IPS-NIHi7 (cell line): Measurements from ENCODE around the gene BEST4.
"Not testable (repeated sequence)": the region's sequence is repeated elsewhere in the genome, so short reads cannot be mapped to it uniquely, and the experiment has no call there.

Experiments
- DNase-seq: peaks from one replicate; pipeline ENCODE4 v3.0.0; 2012; ENCODE audit warnings: mixed read lengths; ENCODE audit errors: extremely low spot score

BEST4 gene

DNA sequence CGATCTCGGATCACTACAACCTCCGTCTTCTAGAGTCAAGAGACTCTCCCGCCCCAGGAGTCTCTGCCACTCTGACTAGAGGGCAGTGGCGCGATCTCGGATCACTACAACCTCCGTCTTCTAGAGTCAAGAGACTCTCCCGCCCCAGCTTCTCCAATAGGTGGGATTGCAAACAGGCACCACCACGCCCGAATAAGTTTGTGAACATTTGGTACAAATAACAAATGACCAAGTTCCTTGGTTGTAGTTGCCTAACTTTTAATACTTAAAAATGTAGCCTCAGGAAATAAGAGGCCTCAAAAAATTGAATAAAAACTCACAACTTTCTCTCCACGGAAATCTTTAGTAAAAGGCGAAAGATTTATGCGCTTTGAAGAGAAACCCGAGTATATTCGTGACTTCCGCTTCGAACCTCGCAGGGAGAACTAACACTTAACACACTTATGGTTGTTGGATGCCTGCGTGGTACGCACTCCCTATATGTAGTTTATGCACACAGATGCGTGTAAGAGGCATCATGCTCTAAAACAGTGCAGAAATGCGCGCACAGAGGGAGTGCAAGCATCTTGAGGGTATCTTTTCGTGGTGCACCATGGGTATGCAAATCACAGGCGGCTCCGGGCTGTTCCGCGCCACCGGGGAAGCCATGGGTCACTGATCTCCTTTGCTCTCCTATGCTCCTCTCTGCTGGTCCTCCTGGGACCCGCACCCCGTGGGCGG is 31.8 kb upstream of the BEST4 start:
- DNase-seq, result peak; percentile 86

GRCh38 chr1:44819196-44819607 is 31.2 kb upstream of the BEST4 start:
- DNase-seq, result no peak

DNA sequence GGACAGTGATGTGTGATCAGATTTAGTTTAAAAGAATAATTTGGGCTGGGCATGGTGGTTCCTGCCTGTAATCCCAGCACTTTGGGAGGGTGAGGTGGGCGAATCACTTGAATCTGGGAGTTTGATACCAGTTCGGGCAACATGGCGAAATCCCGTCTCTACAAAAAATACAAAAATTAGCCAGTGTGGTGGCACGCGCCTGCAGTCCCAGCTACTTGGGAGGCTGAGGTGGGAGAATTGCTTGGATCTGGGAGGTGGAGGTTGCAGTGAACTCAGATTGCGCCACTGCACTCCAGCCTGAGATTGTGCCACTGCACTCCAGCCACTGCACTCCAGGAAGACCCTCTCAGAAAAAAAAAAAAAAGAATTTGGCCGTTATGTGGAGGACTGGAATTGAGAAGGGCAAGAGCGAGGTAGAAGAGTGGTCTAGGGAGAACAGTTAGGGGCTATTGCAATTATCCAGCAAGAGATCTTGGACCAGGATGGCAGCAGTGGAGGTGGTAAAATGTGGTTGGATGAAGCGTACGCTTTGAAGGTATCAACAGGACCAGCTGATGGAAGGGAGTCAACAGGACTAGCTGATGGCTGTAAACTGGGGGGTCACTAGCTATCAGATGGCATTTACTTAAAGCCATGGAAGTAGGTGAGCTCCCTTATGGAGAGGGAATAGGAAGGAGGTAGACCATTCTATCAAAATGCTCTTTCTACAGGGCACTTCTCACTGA is 30.0 kb upstream of the BEST4 start:
- no peak for DNase-seq

- DNase-seq, result no peak
These were observed 29.3 kb upstream of the BEST4 start for GRCh38 chr1:44817307-44817706.

GRCh38 chr1:44815926-44816325 is 28.0 kb upstream of the BEST4 start:
- DNase-seq, result not testable (repeated sequence)

DNA sequence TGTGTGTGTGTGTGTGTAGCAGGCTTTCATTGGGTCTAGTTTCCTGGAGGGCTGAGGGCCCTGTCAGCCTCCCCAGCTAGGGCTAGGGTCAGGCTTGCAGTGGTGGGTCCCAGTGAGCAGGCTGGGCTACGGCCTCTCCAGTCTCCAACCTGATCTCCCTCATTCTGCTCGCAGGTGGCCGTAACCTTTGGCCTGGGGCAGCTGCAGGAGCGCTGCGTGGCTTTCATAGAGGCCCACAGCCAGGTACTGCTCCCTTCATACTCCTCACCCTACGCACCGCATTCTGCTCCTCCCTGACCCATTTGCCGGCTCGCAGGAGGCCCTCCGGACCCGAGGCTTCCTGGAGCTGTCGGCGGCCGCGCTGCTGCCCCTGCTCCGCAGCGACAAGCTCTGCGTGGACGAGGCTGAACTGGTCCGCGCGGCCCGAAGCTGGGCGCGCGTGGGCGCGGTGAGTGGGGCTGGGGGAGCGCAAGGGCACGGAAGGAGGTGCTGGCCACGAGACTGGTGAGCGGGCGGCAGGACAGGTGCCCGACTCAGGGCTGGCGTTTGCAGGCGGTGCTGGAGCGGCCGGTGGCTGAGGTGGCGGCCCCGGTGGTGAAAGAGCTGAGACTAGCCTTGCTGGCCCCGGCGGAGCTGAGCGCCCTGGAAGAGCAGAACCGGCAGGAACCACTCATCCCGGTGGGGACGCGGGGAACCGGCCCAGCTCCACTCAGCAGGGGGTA is 25.0 kb upstream of the BEST4 start:
- DNase-seq, result peak; percentile 32

- no peak for DNase-seq
These were observed 23.3 kb upstream of the BEST4 start for GRCh38 chr1:44811234-44811633.

DNA sequence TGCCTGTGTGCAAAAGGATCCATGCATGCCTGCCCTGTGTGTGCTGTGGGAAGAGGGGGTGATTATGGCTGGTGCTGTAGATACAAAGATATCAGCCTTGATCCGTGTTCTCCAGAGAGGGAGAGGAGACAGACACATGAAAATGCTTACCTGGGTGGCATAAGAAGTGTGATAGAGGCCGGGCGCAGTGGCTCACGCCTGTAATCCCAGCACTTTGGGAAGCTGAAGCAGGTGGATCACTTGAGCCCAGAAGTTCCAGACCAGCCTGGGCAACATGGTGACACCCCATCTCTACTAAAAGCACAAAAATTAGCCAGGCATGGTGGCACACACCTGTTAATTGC is 22.8 kb upstream of the BEST4 start:
- not testable (repeated sequence) for DNase-seq

DNA sequence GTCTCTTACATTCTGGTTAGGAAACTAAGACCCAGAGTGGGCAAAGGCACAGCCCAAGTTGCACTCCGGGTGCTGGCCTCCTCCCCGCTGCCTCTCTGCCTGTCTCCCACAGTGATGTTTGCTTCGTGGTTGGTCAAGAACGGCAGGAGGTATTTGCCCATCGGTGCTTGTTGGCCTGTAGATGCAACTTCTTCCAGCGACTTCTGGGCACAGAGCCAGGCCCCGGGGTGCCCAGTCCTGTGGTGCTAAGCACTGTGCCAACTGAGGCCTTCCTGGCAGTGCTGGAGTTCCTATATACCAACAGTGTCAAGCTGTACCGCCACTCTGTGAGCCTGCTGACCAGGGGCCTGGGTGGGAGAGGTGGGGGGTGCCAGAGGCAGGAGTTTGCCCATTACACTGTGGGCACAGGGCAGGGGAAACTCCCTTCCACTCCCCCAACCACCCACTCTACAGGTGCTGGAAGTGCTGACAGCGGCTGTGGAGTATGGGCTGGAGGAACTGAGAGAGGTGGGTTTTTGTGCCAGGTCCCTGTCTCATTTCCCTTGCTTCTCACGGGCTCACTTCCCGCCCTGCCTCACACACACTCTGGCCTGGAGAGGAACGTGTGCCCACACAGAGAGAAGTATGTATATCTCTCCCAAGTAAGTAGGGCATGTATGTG is 22.3 kb upstream of the BEST4 start:
- no peak for DNase-seq

DNA sequence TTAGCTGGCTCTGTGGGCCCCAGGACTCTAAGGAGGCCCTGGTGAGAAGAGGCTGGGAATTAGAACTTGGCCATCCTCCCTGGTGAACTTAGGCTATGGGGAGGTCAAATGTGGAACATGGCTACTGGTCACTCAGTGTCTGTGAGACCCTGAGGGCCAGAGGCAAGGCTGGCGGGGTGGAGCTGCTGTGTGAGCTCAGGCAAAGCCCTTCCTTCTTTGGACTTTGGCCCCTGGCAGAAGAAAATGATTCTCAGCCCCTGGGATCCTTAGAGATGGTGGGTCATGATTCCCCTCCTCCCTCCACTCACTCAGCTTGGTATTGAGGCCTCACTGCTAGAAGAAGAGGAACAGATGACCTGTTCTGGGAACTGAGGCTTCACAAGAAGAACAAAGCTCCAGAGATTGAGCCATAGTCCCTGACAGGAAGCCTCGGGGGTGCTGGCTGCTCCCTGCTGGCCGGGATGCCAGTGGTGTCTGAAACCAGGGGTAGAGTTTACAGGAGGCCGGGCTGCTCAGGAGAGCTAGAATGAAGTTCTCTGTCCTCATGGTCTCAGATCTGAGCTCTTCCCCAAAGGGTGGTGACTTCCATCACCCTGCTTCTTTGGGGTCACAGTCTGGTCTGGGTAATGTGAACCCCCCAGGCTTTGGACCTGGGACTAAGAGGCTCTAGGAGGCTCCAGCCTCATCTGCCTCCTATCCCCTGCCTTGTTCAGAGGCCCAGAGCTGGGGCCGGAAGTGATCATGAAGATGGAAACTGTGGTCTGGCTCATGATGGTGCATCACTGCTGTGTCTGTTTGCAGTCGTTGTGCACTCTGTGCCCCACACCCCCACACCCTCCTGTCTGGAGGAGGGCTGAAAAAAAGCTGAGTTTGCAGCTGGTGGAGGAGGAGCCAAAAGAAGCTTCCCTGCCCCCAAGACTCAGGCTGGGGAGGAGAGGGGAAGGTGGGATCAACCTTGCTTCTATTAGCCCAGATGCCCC is 21.3 kb upstream of the BEST4 start:
- no peak for DNase-seq

DNA sequence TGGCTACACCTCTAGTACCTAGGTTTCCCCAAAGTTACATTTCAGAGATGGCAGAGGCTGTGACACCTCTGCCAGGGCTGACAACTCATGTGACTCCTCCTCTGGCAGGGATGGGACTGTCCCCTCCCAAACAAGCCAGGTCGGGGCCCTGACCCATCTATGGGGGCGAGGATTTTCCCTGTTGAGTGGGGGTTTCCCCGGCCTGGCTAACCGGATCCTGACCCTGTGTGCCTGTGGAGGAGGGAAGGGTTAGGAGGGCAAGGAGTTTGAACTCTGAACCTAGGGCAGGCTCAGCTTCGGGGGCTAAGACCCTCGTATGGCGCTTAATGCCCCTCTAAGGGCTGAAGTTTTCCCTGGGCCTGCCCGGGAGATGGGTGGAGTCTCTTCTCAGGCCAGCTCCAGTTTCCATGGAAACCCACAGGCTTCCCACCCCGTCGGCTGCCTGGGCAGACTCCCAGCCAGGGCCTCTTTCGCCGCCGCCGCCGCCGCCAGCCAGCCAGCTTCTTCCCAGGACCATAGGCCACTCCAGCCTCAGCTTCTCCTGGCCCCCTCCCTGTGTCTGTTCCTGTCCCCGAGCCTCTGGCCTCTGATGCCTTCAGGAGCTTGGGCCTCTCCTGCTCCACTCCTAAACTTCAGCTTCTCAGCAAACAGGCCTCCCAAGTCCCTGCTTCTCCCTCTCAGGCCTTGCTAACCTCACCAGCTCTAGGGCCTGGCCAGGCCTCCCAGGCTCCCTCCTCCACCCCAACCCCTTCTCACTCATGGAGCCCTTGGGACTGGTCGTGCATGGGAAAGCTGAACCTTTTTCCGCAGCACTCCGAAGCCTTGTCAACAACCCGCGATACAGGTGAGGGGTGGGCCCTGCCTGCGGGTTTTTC is 20.3 kb upstream of the BEST4 start, which contains the start of gene BTBD19:
Gene BTBD19 (plus strand): TSS at position 461 of the 875 bp plus-strand sequence. CDS start 298 bp downstream, at position 759.
- peak; percentile 80 for DNase-seq

GRCh38 chr1:44807364-44808062 is 19.5 kb upstream of the BEST4 start:
- peak; percentile 66 for DNase-seq

- DNase-seq, result no peak
These were observed 18.9 kb upstream of the BEST4 start, which contains the start of gene DYNLT4 for GRCh38 chr1:44806704-44807363. Gene DYNLT4 (minus strand): TSS chr1:44807351. CDS start chr1:44806668, 683 bp downstream.

GRCh38 chr1:44806025-44806703 is 18.2 kb upstream of the BEST4 start:
- DNase-seq, result no peak

DNA sequence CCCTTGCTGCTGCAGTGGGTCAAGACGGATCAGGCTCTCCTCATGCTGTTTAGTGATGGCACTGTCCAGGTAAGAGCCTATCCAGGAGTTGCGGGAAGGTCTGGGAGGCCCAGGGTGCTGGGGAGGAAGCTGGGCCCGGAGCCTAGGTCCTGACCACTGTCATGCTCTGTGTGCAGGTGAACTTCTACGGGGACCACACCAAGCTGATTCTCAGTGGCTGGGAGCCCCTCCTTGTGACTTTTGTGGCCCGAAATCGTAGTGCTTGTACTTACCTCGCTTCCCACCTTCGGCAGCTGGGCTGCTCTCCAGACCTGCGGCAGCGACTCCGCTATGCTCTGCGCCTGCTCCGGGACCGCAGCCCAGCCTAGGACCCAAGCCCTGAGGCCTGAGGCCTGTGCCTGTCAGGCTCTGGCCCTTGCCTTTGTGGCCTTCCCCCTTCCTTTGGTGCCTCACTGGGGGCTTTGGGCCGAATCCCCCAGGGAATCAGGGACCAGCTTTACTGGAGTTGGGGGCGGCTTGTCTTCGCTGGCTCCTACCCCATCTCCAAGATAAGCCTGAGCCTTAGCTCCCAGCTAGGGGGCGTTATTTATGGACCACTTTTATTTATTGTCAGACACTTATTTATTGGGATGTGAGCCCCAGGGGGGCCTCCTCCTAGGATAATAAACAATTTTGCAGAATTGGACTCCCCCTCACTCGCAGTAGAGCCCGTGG is 17.5 kb upstream of the BEST4 start:
- no peak for DNase-seq

- DNase-seq, result no peak
These were observed 15.5 kb upstream of the BEST4 start for GRCh38 chr1:44803312-44804095.

- no peak for DNase-seq
These were observed 15.0 kb upstream of the BEST4 start for GRCh38 chr1:44803062-44803311.
